Testis (tissue), 2 donors: ENCODE results near the gene CAMKV.

Experiments used
- POLR2A ChIP-seq: fragments of 450-650 bp; IDR thresholded peaks from one replicate; pipeline ENCODE4 v1.6.1; 2017; ENCODE audit warnings: antibody characterized with exemption, mild to moderate bottlenecking, moderate library complexity
- TF ChIP-seq, protein P1 (sequence below), 3 experiments: fragments of 450-650 bp in 2 of 3; fragments of 200-600 bp in 1 of 3; sonication (generic) in 1 of 3; IDR thresholded peaks; one replicate each; pipeline ENCODE4 v1.5.1; 2016 to 2019; ENCODE audit warnings: antibody characterized with exemption in 3 of 3, mild to moderate bottlenecking in 2 of 3, moderate library complexity in 1 of 3

DNA sequence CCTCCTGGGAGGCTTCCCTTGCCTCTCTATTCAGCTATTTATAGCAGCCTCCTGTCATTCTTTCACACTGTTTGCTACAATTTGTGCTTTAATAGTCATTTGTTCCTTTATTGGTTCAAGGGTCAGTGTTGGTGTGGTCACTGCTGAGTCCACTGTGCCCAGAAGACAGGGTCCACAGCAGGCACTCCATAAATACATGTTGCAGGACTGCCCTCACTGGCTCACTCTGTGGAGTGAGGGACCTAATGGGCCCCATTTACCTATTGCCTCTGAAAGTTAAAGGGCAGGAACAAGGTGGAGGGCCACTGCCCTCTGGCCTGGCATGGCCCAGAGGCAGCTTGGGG, 17.2 kb upstream of the CAMKV start:
- TF ChIP-seq, protein P1, sequence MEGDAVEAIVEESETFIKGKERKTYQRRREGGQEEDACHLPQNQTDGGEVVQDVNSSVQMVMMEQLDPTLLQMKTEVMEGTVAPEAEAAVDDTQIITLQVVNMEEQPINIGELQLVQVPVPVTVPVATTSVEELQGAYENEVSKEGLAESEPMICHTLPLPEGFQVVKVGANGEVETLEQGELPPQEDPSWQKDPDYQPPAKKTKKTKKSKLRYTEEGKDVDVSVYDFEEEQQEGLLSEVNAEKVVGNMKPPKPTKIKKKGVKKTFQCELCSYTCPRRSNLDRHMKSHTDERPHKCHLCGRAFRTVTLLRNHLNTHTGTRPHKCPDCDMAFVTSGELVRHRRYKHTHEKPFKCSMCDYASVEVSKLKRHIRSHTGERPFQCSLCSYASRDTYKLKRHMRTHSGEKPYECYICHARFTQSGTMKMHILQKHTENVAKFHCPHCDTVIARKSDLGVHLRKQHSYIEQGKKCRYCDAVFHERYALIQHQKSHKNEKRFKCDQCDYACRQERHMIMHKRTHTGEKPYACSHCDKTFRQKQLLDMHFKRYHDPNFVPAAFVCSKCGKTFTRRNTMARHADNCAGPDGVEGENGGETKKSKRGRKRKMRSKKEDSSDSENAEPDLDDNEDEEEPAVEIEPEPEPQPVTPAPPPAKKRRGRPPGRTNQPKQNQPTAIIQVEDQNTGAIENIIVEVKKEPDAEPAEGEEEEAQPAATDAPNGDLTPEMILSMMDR (IDR thresholded peaks at IDR 0.05): no peak
- TF ChIP-seq POLR2A: no peak
